B cell (primary cell): ENCODE results near the gene FAM184A. TPM values are rescaled to one million over a fixed set of nuclear protein-coding genes. Genes with fewer than 3 reads are reported as not detected.

Source experiments
- ATAC-seq: fragments of 200-7000 bp; cut with Tn5 transposase; one replicate; pipeline ENCODE4 v1.10.0; 2021; ENCODE audit warnings: low read depth, mild to moderate bottlenecking, moderate number of reproducible peaks, moderate library complexity
- CTCF ChIA-PET: fragments of 350-600 bp; sonication (Branson Sonifier 250); formaldehyde crosslinking; loops from one replicate; lab custom pipeline; 2021; ENCODE audit warnings: antibody characterized with exemption, inconsistent platforms; lab: Charles Lee
- POLR2A ChIA-PET: fragments of 350-600 bp; sonication (Branson Sonifier 250); formaldehyde crosslinking; loops from one replicate; lab custom pipeline; 2021; ENCODE audit warnings: antibody characterized with exemption; lab: Charles Lee
- DNase-seq: peaks from one replicate; pipeline ENCODE4 v3.0.0; 2013
- H2AFZ ChIP-seq: 2 replicates; pipeline ENCODE4 v1.6.1; 2012; ENCODE audit warnings: mild to moderate bottlenecking, low read depth, low read length; ENCODE audit not compliant: insufficient read depth, poor library complexity, severe bottlenecking
- H3K27ac ChIP-seq, 2 donors: 1 replicate in 1 of 2; 2 replicates in 1 of 2; pipeline ENCODE4 v1.5.1; 2012 to 2013; ENCODE audit warnings: low read length in 2 of 2, mild to moderate bottlenecking in 2 of 2, moderate library complexity in 1 of 2
- H3K27me3 ChIP-seq, 4 experiments: fragments of 200-600 bp in 1 of 4; sonication (generic) in 1 of 4; replicated peaks in 1 of 4; 1 replicate in 2 of 4; 2 replicates in 2 of 4; pipeline versions ENCODE4 v1.6.1 to v1.7.0; 2013 to 2016; ENCODE audit warnings: low read length in 3 of 4, mild to moderate bottlenecking in 2 of 4, mixed read lengths in 1 of 4, moderate library complexity in 1 of 4; ENCODE audit not compliant: insufficient read depth in 4 of 4, control insufficient read depth in 3 of 4; ENCODE audit errors: control extremely low read depth in 1 of 4
- H3K36me3 ChIP-seq, 2 experiments: replicated peaks in 1 of 2; 1 replicate in 1 of 2; 2 replicates in 1 of 2; pipeline versions ENCODE4 v1.6.1 to v1.7.1; 2013; ENCODE audit warnings: low read length in 1 of 2; ENCODE audit not compliant: insufficient read depth in 2 of 2, control insufficient read depth in 1 of 2; ENCODE audit errors: control extremely low read depth in 1 of 2, extremely low read depth in 1 of 2
- H3K4me1 ChIP-seq, 2 donors: fragments of 200-600 bp in 1 of 2; sonication (generic) in 1 of 2; 1 replicate in 1 of 2; 2 replicates in 1 of 2; pipeline versions ENCODE4 v1.5.1 to v1.6.1; 2013 to 2017; ENCODE audit warnings: low read length in 2 of 2; ENCODE audit not compliant: control insufficient read depth in 2 of 2, insufficient read depth in 2 of 2
- H3K4me2 ChIP-seq: replicated peaks from 2 replicates; pipeline ENCODE3; 2012; ENCODE audit warnings: mild to moderate bottlenecking, low read depth, low read length; ENCODE audit not compliant: poor library complexity, severe bottlenecking
- H3K4me3 ChIP-seq, 5 experiments: fragments of 200-600 bp in 1 of 5; sonication (generic) in 1 of 5; 1 replicate in 3 of 5; 2 replicates in 2 of 5; pipeline versions ENCODE4 v1.5.1 to v1.7.0; 2011 to 2016; ENCODE audit warnings: low read length in 4 of 5, mild to moderate bottlenecking in 4 of 5, low read depth in 2 of 5, control low read depth in 1 of 5, moderate library complexity in 1 of 5; ENCODE audit not compliant: insufficient read depth in 1 of 5; ENCODE audit errors: control extremely low read depth in 1 of 5, extremely low read depth in 1 of 5
- H3K79me2 ChIP-seq: fragments of 200-600 bp; sonication (generic); one replicate; pipeline ENCODE4 v1.6.0; 2016; ENCODE audit warnings: low read length; ENCODE audit not compliant: control insufficient read depth, insufficient read depth
- H3K9ac ChIP-seq: fragments of 200-600 bp; sonication (generic); 2 replicates; pipeline ENCODE4 v1.6.1; 2017; ENCODE audit warnings: mild to moderate bottlenecking, low read length, moderate library complexity
- H3K9me3 ChIP-seq, 3 donors: one replicate each; pipeline versions ENCODE4 v1.6.1 to v1.7.1; 2013; ENCODE audit warnings: low read length in 2 of 3; ENCODE audit not compliant: control insufficient read depth in 2 of 3, insufficient read depth in 1 of 3; ENCODE audit errors: control extremely low read depth in 1 of 3
- H4K20me1 ChIP-seq: 2 replicates; pipeline ENCODE4 v1.6.0; 2012; ENCODE audit warnings: mild to moderate bottlenecking, low read length; ENCODE audit not compliant: insufficient read depth, control insufficient read depth, poor library complexity, severe bottlenecking
- H3K27ac Mint-ChIP-seq: one replicate; pipeline ENCODE4 v1.8.0; 2021; ENCODE audit warnings: mixed read lengths
- H3K27me3 Mint-ChIP-seq: one replicate; pipeline ENCODE4 v1.8.0; 2021; ENCODE audit warnings: mixed read lengths
- H3K4me1 Mint-ChIP-seq: one replicate; pipeline ENCODE4 v1.8.0; 2021; ENCODE audit warnings: mixed read lengths
- H3K4me3 Mint-ChIP-seq: one replicate; pipeline ENCODE4 v1.8.0; 2021; ENCODE audit warnings: mixed read lengths
- H3K9me3 Mint-ChIP-seq: one replicate; pipeline ENCODE4 v1.8.0; 2022; ENCODE audit warnings: mixed read lengths; ENCODE audit not compliant: insufficient read depth
- EZH2 ChIP-seq: IDR thresholded peaks from 2 replicates; pipeline ENCODE4 v1.6.1; 2012; ENCODE audit warnings: borderline replicate concordance, low read depth, mild to moderate bottlenecking, moderate library complexity, low read length; ENCODE audit not compliant: insufficient read depth, poor library complexity, severe bottlenecking
- WGBS: methylation state at CpG from one replicate; pipeline ENCODE4 v1.1.5; 2013; ENCODE audit warnings: missing lambda C conversion rate; ENCODE audit not compliant: insufficient coverage; 5-methylcytosine and 5-hydroxymethylcytosine counted together
- intact Hi-C: fragments of 100-400 bp; cut with micrococcal nuclease; formaldehyde crosslinking; loops from one replicate; pipeline ENCODE4 v1.10.0; 2022
- polyA plus RNA-seq: library from polyadenylated mRNA; depleted of rRNA; stranded (reverse); fragments of >200 nt; gene quantifications from 2 replicates; pipeline ENCODE4 v1.2.3, GENCODE V29; 2012
- total RNA-seq, 2 donors: library from RNA; stranded (reverse); fragments of 120-200 nt in 1 of 2; gene quantifications; 1 replicate in 1 of 2; 2 replicates in 1 of 2; pipeline versions ENCODE4 v1.2.3 to v1.2.4, GENCODE V29; 2013 to 2022
- TF ChIP-seq, protein P1 (sequence below): fragments of 200-600 bp; IDR thresholded peaks from one replicate; pipeline ENCODE4 v1.8.0; 2022; ENCODE audit warnings: antibody characterized with exemption, mild to moderate bottlenecking

Gene FAM184A
- total and polyA plus RNA-seq, 2 donors (not counting 1 experiment from before 2014, with no cell fraction given): 0.07 to 0.54 TPM

DNA sequence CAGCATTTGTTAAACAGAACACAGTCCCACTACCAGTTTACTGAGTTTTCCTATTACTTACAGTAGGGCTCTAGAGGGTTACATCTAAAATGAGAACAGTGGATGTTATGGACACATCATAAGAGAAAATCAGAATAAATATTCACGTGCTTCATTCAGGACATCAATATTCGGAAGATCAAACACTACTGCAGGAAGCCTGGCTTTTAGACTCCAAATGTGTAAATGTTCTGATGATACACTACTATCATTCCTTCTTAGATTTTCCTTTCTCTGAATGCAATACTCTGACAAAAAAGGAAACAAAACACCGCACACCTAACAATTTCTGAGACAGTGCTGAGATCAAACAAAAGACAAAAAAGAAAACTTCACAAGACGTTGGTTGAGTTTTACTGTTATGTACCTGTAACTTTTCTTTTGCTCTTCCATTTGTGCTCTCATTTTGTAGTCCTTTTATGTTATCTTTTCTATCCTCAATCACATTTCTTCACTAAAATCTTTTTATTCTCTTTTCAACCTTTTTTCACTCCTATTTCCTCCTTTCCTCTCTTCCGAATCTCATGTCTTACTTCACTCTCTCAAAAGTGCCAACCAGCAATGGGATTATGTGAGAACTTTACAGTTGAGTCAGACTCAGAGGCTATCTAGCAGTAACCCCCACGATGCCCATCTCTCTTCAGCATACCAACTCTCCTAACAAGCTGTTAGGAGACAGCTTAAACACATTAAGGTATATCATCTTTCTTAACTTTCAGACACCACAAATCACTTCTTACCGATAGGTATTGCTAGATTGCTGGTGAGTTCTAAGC, 1.7 kb downstream of the FAM184A start:
- peaks cover 12% of the 10 kb centered on the region for H3K4me1 Mint-ChIP-seq
- no peaks in the 10 kb centered on the region for H3K9me3 Mint-ChIP-seq
- CTCF ChIA-PET: interaction anchor here (0.6 kb wide), 1 partner anchor 24 kb away, joined by 3 read pairs; no protein-coding TSS in a partner anchor
- no peak for DNase-seq
- intact Hi-C loops: loop anchor here (5.0 to 10.0 kb wide), 3 partner anchors 142 to 424 kb away; partner anchors contain the start of genes ASF1A, CEP85L and MCM9
- Histone ChIP-seq H3K4me2 (no peak overlapping the region), H3K36me3 (no peaks in the 10 kb centered on the region), H3K27ac (no peak overlapping the region), H2AFZ (no peak overlapping the region), H3K79me2 (no peaks in the 10 kb centered on the region), H3K9ac (no peak overlapping the region), H4K20me1 (no peaks in the 10 kb centered on the region), H3K9me3 (peaks cover 0 to 8% (median 0%) of the 10 kb centered on the region in 3 donors), H3K4me3 (no peak overlapping the region), H3K27me3 (peaks cover 2 to 25% (median 18%) of the 10 kb centered on the region in 4 experiments), H3K4me1 (peaks cover 6 to 12% of the 10 kb centered on the region in 2 donors)
- TF ChIP-seq, protein P1, sequence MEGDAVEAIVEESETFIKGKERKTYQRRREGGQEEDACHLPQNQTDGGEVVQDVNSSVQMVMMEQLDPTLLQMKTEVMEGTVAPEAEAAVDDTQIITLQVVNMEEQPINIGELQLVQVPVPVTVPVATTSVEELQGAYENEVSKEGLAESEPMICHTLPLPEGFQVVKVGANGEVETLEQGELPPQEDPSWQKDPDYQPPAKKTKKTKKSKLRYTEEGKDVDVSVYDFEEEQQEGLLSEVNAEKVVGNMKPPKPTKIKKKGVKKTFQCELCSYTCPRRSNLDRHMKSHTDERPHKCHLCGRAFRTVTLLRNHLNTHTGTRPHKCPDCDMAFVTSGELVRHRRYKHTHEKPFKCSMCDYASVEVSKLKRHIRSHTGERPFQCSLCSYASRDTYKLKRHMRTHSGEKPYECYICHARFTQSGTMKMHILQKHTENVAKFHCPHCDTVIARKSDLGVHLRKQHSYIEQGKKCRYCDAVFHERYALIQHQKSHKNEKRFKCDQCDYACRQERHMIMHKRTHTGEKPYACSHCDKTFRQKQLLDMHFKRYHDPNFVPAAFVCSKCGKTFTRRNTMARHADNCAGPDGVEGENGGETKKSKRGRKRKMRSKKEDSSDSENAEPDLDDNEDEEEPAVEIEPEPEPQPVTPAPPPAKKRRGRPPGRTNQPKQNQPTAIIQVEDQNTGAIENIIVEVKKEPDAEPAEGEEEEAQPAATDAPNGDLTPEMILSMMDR: no peak
- no peak for TF ChIP-seq EZH2
- H3K27me3 Mint-ChIP-seq: peaks cover 34% of the 10 kb centered on the region
- ATAC-seq: no peak
- H3K27ac Mint-ChIP-seq: no peak overlapping the region
- 90% methylated on average over 1 of the region's 7 CpGs for WGBS
- H3K4me3 Mint-ChIP-seq: peak overlapping the region; percentile 83
- POLR2A ChIA-PET: no interaction called here

DNA sequence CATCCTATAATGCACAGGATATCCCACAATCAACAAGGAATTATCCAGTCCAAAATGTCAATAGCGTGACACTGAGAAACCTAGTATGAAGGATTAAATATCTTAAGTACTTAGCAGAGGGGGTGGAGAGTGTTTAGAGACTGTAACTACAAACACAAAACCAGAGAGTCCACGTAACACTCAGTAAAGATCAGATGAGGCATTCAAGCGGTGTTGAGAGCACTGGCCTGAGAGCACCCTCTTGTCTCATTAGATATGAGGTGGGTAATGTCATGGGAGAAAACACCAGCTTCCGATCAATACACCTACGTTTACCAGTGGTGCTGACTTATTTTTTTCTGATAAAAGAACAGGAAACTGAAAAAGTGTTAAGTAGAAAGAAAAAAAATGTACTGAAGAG, 2.3 kb downstream of the FAM184A start:
- intact Hi-C loops: loop anchor here (5.0 to 10.0 kb wide), 3 partner anchors 141 to 424 kb away; partner anchors contain the start of genes ASF1A, CEP85L and MCM9
- Histone ChIP-seq H3K27ac (no peak overlapping the region), H2AFZ (no peak overlapping the region), H3K36me3 (no peaks in the 10 kb centered on the region), H3K9me3 (peaks cover 0 to 4% (median 0%) of the 10 kb centered on the region in 3 donors), H3K27me3 (peaks cover 2 to 25% (median 18%) of the 10 kb centered on the region in 4 experiments), H3K9ac (no peak overlapping the region), H3K4me2 (no peak overlapping the region), H3K79me2 (no peaks in the 10 kb centered on the region), H3K4me3 (no peak overlapping the region), H4K20me1 (no peaks in the 10 kb centered on the region), H3K4me1 (peaks cover 6 to 12% of the 10 kb centered on the region in 2 donors)
- no CpG with 5 or more reads among the region's 5 CpGs for WGBS
- no peak for TF ChIP-seq EZH2
- TF ChIP-seq, protein P1: no peak
- no peak for DNase-seq
- H3K9me3 Mint-ChIP-seq: no peaks in the 10 kb centered on the region
- CTCF ChIA-PET: interaction anchor here (0.6 kb wide), 1 partner anchor 24 kb away, joined by 3 read pairs; no protein-coding TSS in a partner anchor
- H3K4me1 Mint-ChIP-seq: peaks cover 12% of the 10 kb centered on the region
- ATAC-seq: no peak
- peaks cover 34% of the 10 kb centered on the region for H3K27me3 Mint-ChIP-seq
- H3K27ac Mint-ChIP-seq: no peak overlapping the region
- H3K4me3 Mint-ChIP-seq: no peak overlapping the region
- POLR2A ChIA-PET: no interaction called here
